A673 (cell line): ENCODE data around the gene VTI1A.

Source experiments
- CTCF ChIP-seq: fragments of 300-800, 200-600 bp; sonication (generic); conservative IDR thresholded peaks from 2 replicates; pipeline ENCODE4 v1.5.1; 2017; ENCODE audit warnings: low read depth, mild to moderate bottlenecking, antibody characterized with exemption, low read length, moderate library complexity, mixed read lengths
- EZH2 ChIP-seq: fragments of 200-600 bp; sonication (generic); IDR thresholded peaks from 2 replicates; pipeline ENCODE4 v1.6.1; 2017; ENCODE audit warnings: borderline replicate concordance, low read depth, mild to moderate bottlenecking, mixed read lengths, antibody characterized with exemption, low read length; ENCODE audit not compliant: poor library complexity, severe bottlenecking

- TF ChIP-seq CTCF (no peak), EZH2 (no peak)
These were observed 182.1 kb downstream of the VTI1A start for GRCh38 chr10:112628951-112629609.
